ENCODE data around the gene RCVRN.

- TF ChIP-seq CTCF (conservative IDR thresholded peaks at IDR 0.05; ENCODE audit: low read depth, low read length) = no peak
- TF ChIP-seq CHD1 (IDR thresholded peaks at IDR 0.05; ENCODE audit: low read depth, low read length) = no peak
- TF ChIP-seq POLR2A (IDR thresholded peaks at IDR 0.05; ENCODE audit: low read depth, low read length) = no peak
- no peak for TF ChIP-seq RFX5 (IDR thresholded peaks at IDR 0.05; ENCODE audit: low read depth, low read length)
- no peak for TF ChIP-seq CEBPB (IDR thresholded peaks at IDR 0.05; ENCODE audit: low read depth, low read length)
- TF ChIP-seq BHLHE40 (IDR thresholded peaks at IDR 0.05; ENCODE audit: low read depth, low read length) = no peak
- no peak for TF ChIP-seq RAD21 (IDR thresholded peaks at IDR 0.05; ENCODE audit: low read length)
- no peak for TF ChIP-seq ELK1 (IDR thresholded peaks at IDR 0.05; ENCODE audit: borderline replicate concordance, low read depth, low read length)
- no peak for TF ChIP-seq USF2 (IDR thresholded peaks at IDR 0.05; ENCODE audit: low read depth, low read length)
- no peak for TF ChIP-seq SMC3 (IDR thresholded peaks at IDR 0.05; ENCODE audit: low read depth, low read length)
- no peak for TF ChIP-seq MAFK (IDR thresholded peaks at IDR 0.05; ENCODE audit: low read depth, low read length)
Measured at GRCh38 chr17:9951803-9952202, 46.7 kb upstream of the RCVRN start.

All from IMR-90 (cell line).